HG02852 (cell line): Measurements from ENCODE around the gene IRX1.

Source experiments
- ATAC-seq: cut with Tn5 transposase; IDR thresholded peaks from one replicate; pipeline ENCODE4 v1.9.1; 2021; ENCODE audit warnings: mild to moderate bottlenecking, moderate library complexity; ENCODE audit not compliant: unreplicated experiment

IRX1 gene

DNA sequence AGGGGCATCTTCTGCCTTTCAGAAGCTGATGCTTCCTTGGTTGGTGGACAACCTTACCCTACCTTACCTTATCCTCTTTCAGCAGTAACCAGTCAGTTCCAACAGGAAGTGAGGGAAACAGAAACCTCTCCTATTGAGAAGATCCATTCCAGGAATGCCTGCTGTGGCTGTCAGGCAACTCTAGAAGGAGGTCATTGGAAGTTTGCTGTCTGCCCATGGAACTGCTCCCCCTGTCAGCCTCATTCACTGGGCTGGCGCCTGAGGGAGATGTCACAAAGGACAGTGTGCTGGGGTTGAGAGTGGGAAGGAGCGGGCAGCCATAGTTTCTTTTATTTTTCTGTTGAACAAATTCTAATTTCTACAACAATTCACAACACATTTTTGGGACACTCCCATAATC, 54.7 kb downstream of the IRX1 start:
- ATAC-seq, result no peak

DNA sequence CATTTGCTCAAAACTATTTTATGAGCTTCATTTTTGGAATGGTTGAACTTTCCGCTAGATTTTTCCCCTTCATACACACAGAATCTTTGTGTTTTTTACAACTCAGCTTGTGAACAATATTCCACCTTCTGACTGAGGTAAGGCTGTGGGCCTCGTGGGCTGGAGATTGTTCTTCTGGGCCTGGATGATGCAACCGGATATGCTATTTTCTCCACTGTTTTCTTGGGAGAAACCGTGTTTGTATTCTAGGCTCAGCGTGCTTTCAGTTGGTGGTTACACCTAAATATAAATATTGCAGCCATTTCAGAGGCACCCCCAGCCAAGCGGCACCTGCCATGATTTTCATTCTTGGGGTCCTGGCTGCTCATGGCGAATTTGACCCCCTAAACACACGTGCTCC, 55.2 kb downstream of the IRX1 start:
- no peak for ATAC-seq
